Mucosa of descending colon (tissue), 3 donors: ENCODE results near the gene LGALS12. TPM values are rescaled to one million over a fixed set of nuclear protein-coding genes. Genes with fewer than 3 reads are reported as not detected.

Experiments
- ATAC-seq: fragments of 200-7000 bp; cut with Tn5 transposase; one replicate; pipeline ENCODE4 v1.9.1; 2020; ENCODE audit warnings: mild to moderate bottlenecking, moderate library complexity
- DNase-seq, 3 donors: peaks; one replicate each; pipeline ENCODE4 v3.0.0-alpha.2; 2020
- H3K36me3 ChIP-seq: fragments of 200-600 bp; one replicate; pipeline ENCODE4 v1.8.0; 2021; ENCODE audit warnings: low read depth, mild to moderate bottlenecking
- H3K4me1 ChIP-seq: fragments of 200-600 bp; one replicate; pipeline ENCODE4 v1.8.0; 2021; ENCODE audit warnings: low read depth, mild to moderate bottlenecking
- H3K4me3 ChIP-seq: fragments of 200-600 bp; one replicate; pipeline ENCODE4 v1.8.0; 2021; ENCODE audit warnings: mild to moderate bottlenecking
- H3K9me3 ChIP-seq: fragments of 200-600 bp; one replicate; pipeline ENCODE4 v1.8.0; 2021; ENCODE audit warnings: mild to moderate bottlenecking
- CTCF ChIP-seq: fragments of 200-600 bp; IDR thresholded peaks from one replicate; pipeline ENCODE4 v1.8.0; 2022; ENCODE audit warnings: antibody characterized with exemption, mild to moderate bottlenecking
- intact Hi-C, 2 donors: fragments of 100-400 bp; cut with DNase I in 1 of 2; cut with micrococcal nuclease in 1 of 2; formaldehyde crosslinking; loops; one replicate each; pipeline versions ENCODE4 v1.11.0 to v1.11.1; 2022; cut with DNase I, micrococcal nuclease
- total RNA-seq, 3 donors: library from RNA; stranded (reverse); fragmentation: NEBNext Ultra II Directional in 2 of 3; extraction: Animal tissue kit (Norgen Biotek cat#: 25700) in 2 of 3; gene quantifications; one replicate each; pipeline versions ENCODE4 v1.2.1 to v1.2.4, GENCODE V29; 2021 to 2023
- donor health status: DM: no; HTN: no; CAD: no; lungs with moderate emphysema.
- donor health status: DM: no; HTN: no; CAD: no.
- donor health status: DM: no; HTN: yes; CAD: no.

Gene LGALS12
- total RNA-seq, 3 donors from 2014 or later: 0.26 to 0.32 (median 0.29) TPM

GRCh38 chr11:63476618-63477017 lies 29.3 kb upstream of the LGALS12 start:
- TF ChIP-seq CTCF: no peak
- DNase-seq: no peak
- H3K36me3 ChIP-seq: no peaks in the 10 kb centered on the region
- intact Hi-C loops: loop anchor here in 1 of 2 donors (10.0 kb wide), 1 partner anchor 158 kb away; no protein-coding TSS in a partner anchor
- no peaks in the 10 kb centered on the region for H3K4me1 ChIP-seq
- ATAC-seq: no peak
- H3K4me3 ChIP-seq: no peak overlapping the region
- H3K9me3 ChIP-seq: peaks cover 12% of the 10 kb centered on the region

- Histone ChIP-seq H3K4me3 (no peak overlapping the region), H3K4me1 (no peaks in the 10 kb centered on the region), H3K9me3 (peaks cover 12% of the 10 kb centered on the region), H3K36me3 (no peaks in the 10 kb centered on the region)
- ATAC-seq (peak; percentile 92), DNase-seq (peak in 1 of 3 donors; percentile 61)
- peak; percentile 70 for TF ChIP-seq CTCF
- intact Hi-C loops: loop anchor here (2.0 to 10.0 kb wide), 2 partner anchors 156 to 158 kb away; no protein-coding TSS in a partner anchor
Measured at GRCh38 chr11:63478896-63479295, 27.0 kb upstream of the LGALS12 start.

- intact Hi-C loops: no loop called here
Measured at GRCh38 chr11:63480039-63480438, 25.8 kb upstream of the LGALS12 start.

GRCh38 chr11:63485777-63486176 lies 20.1 kb upstream of the LGALS12 start:
- H3K4me3 ChIP-seq: no peak overlapping the region
- no peak for TF ChIP-seq CTCF
- intact Hi-C loops: no loop called here
- DNase-seq (no peak), ATAC-seq (no peak)
- H3K9me3 ChIP-seq: peaks cover 8% of the 10 kb centered on the region
- H3K36me3 ChIP-seq: no peaks in the 10 kb centered on the region
- H3K4me1 ChIP-seq: no peaks in the 10 kb centered on the region

More at GRCh38 chr11:63480039-63480438, 25.8 kb upstream of the LGALS12 start:
- Histone ChIP-seq H3K4me1 (no peaks in the 10 kb centered on the region), H3K4me3 (no peak overlapping the region), H3K9me3 (peaks cover 14% of the 10 kb centered on the region), H3K36me3 (no peaks in the 10 kb centered on the region)
- no peak for TF ChIP-seq CTCF
- ATAC-seq (no peak), DNase-seq (no peak)

GRCh38 chr11:63488789-63489188 lies 17.1 kb upstream of the LGALS12 start:
- H3K4me3 ChIP-seq: no peak overlapping the region
- intact Hi-C loops: no loop called here

More at GRCh38 chr11:63488789-63489188, 17.1 kb upstream of the LGALS12 start:
- TF ChIP-seq CTCF: no peak
- Histone ChIP-seq H3K4me1 (peaks cover 5% of the 10 kb centered on the region), H3K36me3 (no peaks in the 10 kb centered on the region), H3K9me3 (peaks cover 8% of the 10 kb centered on the region)
- no peak for ATAC-seq
- DNase-seq: no peak
